Measurements from ENCODE around the gene PHF1.

- no peak for TF ChIP-seq EZH2 (IDR thresholded peaks at IDR 0.05; ENCODE audit: low read length)
- TF ChIP-seq CTCF (optimal IDR thresholded peaks at IDR 0.05 in 1 of 3, IDR thresholded peaks at IDR 0.05 in 1 of 3, conservative IDR thresholded peaks at IDR 0.05 in 1 of 3; ENCODE audit: extremely low read depth in 1 of 3, insufficient read depth in 2 of 3, low read length in 3 of 3) = no peak
Observed at GRCh38 chr6:33390767-33391277, 20.0 kb upstream of the PHF1 start.

Data from keratinocyte (primary cell).